K562 (cell line): ENCODE measurements around the gene BTAF1. TPM values are rescaled to one million over a fixed set of nuclear protein-coding genes. Genes with fewer than 3 reads are reported as not detected.

Experiments used
- ATF1 ChIP-seq, 2 experiments: fragments of 450-650 bp in 1 of 2; IDR thresholded peaks; 2 replicates each; pipeline ENCODE4 v1.6.1; 2016; ENCODE audit warnings: missing compliant biosample characterization in 1 of 2, missing genetic modification characterization in 1 of 2
- CTCF ChIP-seq, 3 experiments: IDR thresholded peaks in 2 of 3; conservative IDR thresholded peaks in 1 of 3; 2 replicates each; pipeline ENCODE4 v1.5.1; 2011 to 2012; ENCODE audit warnings: low read length in 3 of 3, mild to moderate bottlenecking in 3 of 3, control low read depth in 2 of 3, improper control_type of control experiment in 1 of 3, inconsistent platforms in 1 of 3, low read depth in 1 of 3, mixed read lengths in 1 of 3, moderate library complexity in 1 of 3; ENCODE audit not compliant: insufficient read depth in 2 of 3
- ESRRB ChIP-seq: fragments of 250-450 bp; sonication (Bioruptor Pico); IDR thresholded peaks from 2 replicates; pipeline ENCODE4 v1.5.0; 2020; ENCODE audit warnings: mild to moderate bottlenecking, moderate library complexity, borderline replicate concordance
- HMGXB4 ChIP-seq: sonication (generic); formaldehyde crosslinking; IDR thresholded peaks from 2 replicates; pipeline ENCODE4 v1.8.1; 2023; ENCODE audit warnings: mild to moderate bottlenecking, missing genetic modification reagents
- NCOR1 ChIP-seq: fragments of 450-650 bp; IDR thresholded peaks from 2 replicates; pipeline ENCODE4 v1.6.1; 2016; ENCODE audit warnings: mild to moderate bottlenecking, moderate library complexity
- PHB ChIP-seq: fragments of 250-450 bp; sonication (Bioruptor Pico); IDR thresholded peaks from 2 replicates; pipeline ENCODE4 v1.5.0; 2021
- POLR2G ChIP-seq: fragments of 200-400 bp; formaldehyde crosslinking; IDR thresholded peaks from 2 replicates; pipeline ENCODE4 v1.6.1; 2017; ENCODE audit warnings: low read depth, mild to moderate bottlenecking, antibody characterized with exemption, low read length, moderate library complexity
- RERE ChIP-seq: sonication (generic); formaldehyde crosslinking; IDR thresholded peaks from 2 replicates; pipeline ENCODE4 v1.8.0; 2023; ENCODE audit warnings: missing genetic modification reagents, mild to moderate bottlenecking, borderline replicate concordance
- SMARCC2 ChIP-seq: fragments of 450-650 bp; IDR thresholded peaks from 2 replicates; pipeline ENCODE4 v1.6.1; 2017; ENCODE audit warnings: antibody characterized with exemption, moderate library complexity, mild to moderate bottlenecking, low read depth
- ZHX1 ChIP-seq: fragments of 150-350 bp; conservative IDR thresholded peaks from 2 replicates; pipeline ENCODE4 v1.6.1; 2014; ENCODE audit warnings: low read length
- ZNF639 ChIP-seq, 2 experiments: fragments of 200-800 bp in 1 of 2; sonication (Bioruptor generic) in 1 of 2; sonication (generic) in 1 of 2; formaldehyde crosslinking in 1 of 2; IDR thresholded peaks in 1 of 2; conservative IDR thresholded peaks in 1 of 2; 2 replicates each; pipeline versions ENCODE4 v1.5.0 to v1.6.1; 2016 to 2020; ENCODE audit warnings: missing compliant biosample characterization in 1 of 2, missing genetic modification characterization in 1 of 2, missing genetic modification reagents in 1 of 2
- polyA plus RNA-seq, 8 experiments: library from polyadenylated mRNA; depleted of rRNA in 4 of 8; stranded (reverse) in 5 of 8; unstranded in 3 of 8; fragments of >200 nt; fragmentation: Nextera tagmentation in 2 of 8; fragmentation: Illumina TruSeq in 1 of 8; extraction: Ambion mirVana in 2 of 8; extraction: Trizol in 1 of 8; gene quantifications; 2 replicates each; pipeline versions ENCODE4 v1.2.1 to v1.2.3, GENCODE V29; 2011 to 2014; ENCODE audit warnings: inconsistent platforms in 1 of 8, missing spikeins in 1 of 8
- total RNA-seq, 7 experiments: library from RNA; depleted of rRNA in 6 of 7; stranded (reverse); fragments of >200 nt in 6 of 7; fragmentation: Illumina TruSeq in 2 of 7; extraction: Trizol in 2 of 7; gene quantifications; 2 replicates each; pipeline versions ENCODE4 v1.2.1 to v1.2.3, GENCODE V29; 2011 to 2021; ENCODE audit warnings: low replicate concordance in 1 of 7

Gene BTAF1
- total and polyA plus RNA-seq, 9 of the 15 experiments (the other 6 are each of a cell fraction or from before 2014, with no cell fraction given), result 6.6 to 70.7 (median 30.5) TPM

- peak in 1 of 2 experiments; percentile 61; a peak in 1 of 4 replicates for TF ChIP-seq ZNF639 (CRISPR knock-in tag; conservative IDR thresholded peaks at IDR 0.05 in 1 of 2, IDR thresholded peaks at IDR 0.05 in 1 of 2)
- TF ChIP-seq NCOR1, result no peak
- no peak for TF ChIP-seq PHB
- no peak for TF ChIP-seq POLR2G
- TF ChIP-seq ZHX1, result no peak
- no peak for TF ChIP-seq CTCF (IDR thresholded peaks at IDR 0.05 in 2 of 3, conservative IDR thresholded peaks at IDR 0.05 in 1 of 3; ENCODE audit: insufficient read depth in 2 of 3, low read depth in 1 of 3, low read length in 3 of 3)
- TF ChIP-seq SMARCC2, result peak; percentile 75; the same call in 1 of the 2 replicates
- no peak for TF ChIP-seq RERE
- no peak for TF ChIP-seq HMGXB4
- TF ChIP-seq ATF1 (CRISPR knock-in tag; IDR thresholded peaks at IDR 0.05), result no peak
- no peak for TF ChIP-seq ATF1 (tag; IDR thresholded peaks at IDR 0.05)
- TF ChIP-seq ESRRB, result no peak
Observed at GRCh38 chr10:91901784-91902677, 21.5 kb upstream of the BTAF1 start (continued).
